Karpas-422 (cell line): ENCODE measurements around the gene SSR4. TPM values are rescaled to one million over a fixed set of nuclear protein-coding genes. Genes with fewer than 3 reads are reported as not detected.

Experiments
- DNase-seq: peaks from one replicate; pipeline ENCODE4 v3.0.0-alpha.2; 2015
- H2AFZ ChIP-seq: fragments of 200-600 bp; sonication (generic); 2 replicates; pipeline ENCODE4 v1.6.1; 2014; ENCODE audit warnings: antibody characterized with exemption, low read length, mixed read lengths
- H3K27ac ChIP-seq: fragments of 200-600 bp; sonication (generic); 2 replicates; pipeline ENCODE4 v1.5.1; 2014; ENCODE audit warnings: mild to moderate bottlenecking, low read length, moderate library complexity
- H3K27me3 ChIP-seq: fragments of 200-600 bp; sonication (generic); 2 replicates; pipeline ENCODE4 v1.6.1; 2014; ENCODE audit warnings: low read length, mixed read lengths
- H3K36me3 ChIP-seq: fragments of 200-600 bp; sonication (generic); 2 replicates; pipeline ENCODE4 v1.6.1; 2014; ENCODE audit warnings: low read length, mixed read lengths; ENCODE audit not compliant: insufficient read depth
- H3K4me1 ChIP-seq: fragments of 200-600 bp; sonication (generic); 2 replicates; pipeline ENCODE4 v1.6.1; 2014; ENCODE audit warnings: mild to moderate bottlenecking, low read length, mixed read lengths
- H3K4me2 ChIP-seq: fragments of 200-600 bp; sonication (generic); 2 replicates; pipeline ENCODE4 v1.6.1; 2014; ENCODE audit warnings: low read length, low read depth, mild to moderate bottlenecking; ENCODE audit not compliant: poor library complexity, severe bottlenecking
- H3K4me3 ChIP-seq: fragments of 200-600 bp; sonication (generic); 2 replicates; pipeline ENCODE4 v1.5.1; 2014; ENCODE audit warnings: mild to moderate bottlenecking, antibody characterized with exemption, low read length, mixed read lengths
- H3K79me2 ChIP-seq: fragments of 200-600 bp; sonication (generic); 2 replicates; pipeline ENCODE4 v1.6.1; 2014; ENCODE audit warnings: mild to moderate bottlenecking, low read length, mixed read lengths
- H3K9ac ChIP-seq: fragments of 200-600 bp; sonication (generic); 2 replicates; pipeline ENCODE4 v1.6.0; 2014; ENCODE audit warnings: low read length
- H3K9me2 ChIP-seq: fragments of 200-600 bp; sonication (generic), shearing (Covaris generic); replicated peaks from 2 replicates; pipeline ENCODE4 v1.6.0; 2014; ENCODE audit warnings: mild to moderate bottlenecking, low read length, moderate library complexity; ENCODE audit not compliant: insufficient read depth
- H3K9me3 ChIP-seq: fragments of 300-700, 200-600 bp; sonication (generic); 2 replicates; pipeline ENCODE4 v1.6.1; 2014; ENCODE audit warnings: low read length, mixed read lengths
- H4K20me1 ChIP-seq: fragments of 200-600 bp; sonication (generic); 2 replicates; pipeline ENCODE4 v1.6.1; 2014; ENCODE audit warnings: mild to moderate bottlenecking, antibody characterized with exemption, low read length, low read depth; ENCODE audit not compliant: insufficient read depth
- total RNA-seq: library from RNA; depleted of rRNA; stranded (reverse); fragments of >200 nt; shearing (Covaris generic); gene quantifications from 2 replicates; pipeline ENCODE4 v1.2.3, GENCODE V29; 2014; ENCODE audit warnings: low replicate concordance

The SSR4 gene
- total RNA-seq, 1 experiment from 2014 or later: 310 TPM

DNA sequence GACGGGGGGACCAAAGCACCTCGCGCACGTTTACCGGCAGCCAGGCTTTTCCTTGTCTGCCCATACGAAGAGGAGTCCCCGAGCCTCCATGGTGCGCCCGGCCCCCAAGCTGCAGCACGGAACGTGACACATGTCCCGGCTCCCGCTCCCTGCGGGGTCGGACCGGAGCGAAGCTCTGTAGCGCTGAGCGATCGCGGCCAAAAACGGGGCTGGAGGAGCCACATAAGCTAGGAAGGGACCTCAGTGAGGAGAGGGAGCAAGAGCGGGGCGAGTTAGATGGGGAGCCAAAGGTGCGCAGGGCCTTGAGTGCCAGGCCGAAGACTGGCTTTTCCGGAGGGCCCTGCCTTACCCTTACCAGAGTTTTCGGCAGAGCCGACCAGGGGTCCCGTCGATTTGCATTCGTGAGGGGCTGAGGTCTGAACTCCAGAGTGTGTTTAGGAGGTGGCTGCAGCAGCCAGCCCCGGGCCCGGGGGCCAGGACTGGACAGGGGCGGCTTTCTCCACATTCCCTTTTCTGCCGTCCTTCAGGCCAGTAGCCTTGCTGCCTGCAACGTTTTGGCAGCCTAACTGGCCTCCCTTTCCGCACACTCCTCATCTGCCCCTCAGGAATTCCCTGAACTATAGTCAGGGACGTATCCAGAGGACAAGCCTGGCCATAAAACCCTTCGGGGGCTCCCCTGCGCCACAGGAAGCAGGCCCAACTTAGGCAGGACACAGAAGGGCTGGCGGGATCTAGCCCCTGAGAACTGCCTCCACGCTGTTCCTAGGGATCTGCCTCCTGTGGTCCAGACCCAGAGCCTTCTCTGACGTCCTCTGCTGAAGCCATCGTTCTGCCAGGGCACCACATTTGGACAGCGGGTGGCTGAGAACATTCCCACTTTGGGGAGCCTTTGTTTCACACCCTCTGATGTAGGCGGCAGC is 689 bp downstream of the SSR4 start:
- H3K79me2 ChIP-seq: peaks cover 35% of the 10 kb centered on the region
- H3K4me3 ChIP-seq: peak overlapping the region; percentile 80
- no peaks in the 10 kb centered on the region for H3K9me3 ChIP-seq
- no peaks in the 10 kb centered on the region for H3K27me3 ChIP-seq
- peaks cover 17% of the 10 kb centered on the region for H3K4me1 ChIP-seq
- peak; percentile 57 for DNase-seq
- no peaks in the 10 kb centered on the region; the same call in 1 of the 2 replicates for H3K36me3 ChIP-seq
- peaks cover 10% of the 10 kb centered on the region; the same call in 1 of the 2 replicates for H4K20me1 ChIP-seq
- peak overlapping the region; percentile 96 for H3K9ac ChIP-seq
- H2AFZ ChIP-seq: no peak overlapping the region
- peak overlapping the region; percentile 82 for H3K4me2 ChIP-seq
- H3K27ac ChIP-seq: peak overlapping the region; percentile 49; the same call in 1 of the 2 replicates
- no peaks in the 10 kb centered on the region for H3K9me2 ChIP-seq

DNA sequence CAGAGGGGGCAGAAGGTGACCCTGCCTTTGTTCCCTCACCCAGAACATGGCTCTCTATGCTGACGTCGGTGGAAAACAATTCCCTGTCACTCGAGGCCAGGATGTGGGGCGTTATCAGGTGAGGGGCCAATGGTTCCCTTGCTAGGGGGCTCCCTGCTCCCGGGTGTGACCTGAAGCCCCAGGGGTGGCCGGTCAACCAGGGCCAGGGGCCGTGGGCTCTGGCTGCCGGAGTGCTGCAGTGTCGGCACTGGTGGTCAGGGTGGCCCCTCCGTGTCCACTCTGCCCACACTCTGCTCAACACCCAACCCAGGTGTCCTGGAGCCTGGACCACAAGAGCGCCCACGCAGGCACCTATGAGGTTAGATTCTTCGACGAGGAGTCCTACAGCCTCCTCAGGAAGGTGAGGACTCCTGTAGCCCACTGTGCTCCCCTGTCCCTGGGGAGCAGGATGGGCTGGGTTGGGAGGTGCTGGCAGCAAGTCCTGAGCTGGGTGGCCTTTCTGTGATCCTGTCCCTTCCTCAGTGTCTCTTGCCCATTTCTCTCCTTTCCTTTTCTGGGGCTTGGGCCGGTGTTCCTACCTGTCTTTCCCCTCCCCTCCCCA is 3.0 kb downstream of the SSR4 start:
- Histone ChIP-seq H3K27me3 (no peaks in the 10 kb centered on the region), H3K9ac (no peak overlapping the region), H3K4me2 (no peak overlapping the region), H3K27ac (no peak overlapping the region), H3K36me3 (no peaks in the 10 kb centered on the region; the same call in 1 of the 2 replicates), H3K79me2 (peaks cover 25% of the 10 kb centered on the region), H4K20me1 (peaks cover 6% of the 10 kb centered on the region; the same call in 1 of the 2 replicates), H3K4me3 (no peak overlapping the region), H2AFZ (no peak overlapping the region), H3K9me3 (no peaks in the 10 kb centered on the region), H3K4me1 (peaks cover 16% of the 10 kb centered on the region), H3K9me2 (no peaks in the 10 kb centered on the region)
- DNase-seq: no peak

- H4K20me1 ChIP-seq: peaks cover 6% of the 10 kb centered on the region; the same call in 1 of the 2 replicates
- H3K9me3 ChIP-seq: no peaks in the 10 kb centered on the region
- no peak for DNase-seq
- H3K9me2 ChIP-seq: no peaks in the 10 kb centered on the region
- no peak overlapping the region for H3K4me3 ChIP-seq
- H3K4me1 ChIP-seq: peaks cover 9% of the 10 kb centered on the region
- no peak overlapping the region for H3K9ac ChIP-seq
- H3K79me2 ChIP-seq: peaks cover 12% of the 10 kb centered on the region
- no peaks in the 10 kb centered on the region; the same call in 1 of the 2 replicates for H3K36me3 ChIP-seq
- no peak overlapping the region for H2AFZ ChIP-seq
- no peak overlapping the region for H3K27ac ChIP-seq
- no peaks in the 10 kb centered on the region for H3K27me3 ChIP-seq
- no peak overlapping the region for H3K4me2 ChIP-seq
Measured at GRCh38 chrX:153799326-153799725, 4.9 kb downstream of the SSR4 start.

- DNase-seq: no peak
Measured at GRCh38 chrX:153800177-153800722, 5.8 kb downstream of the SSR4 start.

DNA sequence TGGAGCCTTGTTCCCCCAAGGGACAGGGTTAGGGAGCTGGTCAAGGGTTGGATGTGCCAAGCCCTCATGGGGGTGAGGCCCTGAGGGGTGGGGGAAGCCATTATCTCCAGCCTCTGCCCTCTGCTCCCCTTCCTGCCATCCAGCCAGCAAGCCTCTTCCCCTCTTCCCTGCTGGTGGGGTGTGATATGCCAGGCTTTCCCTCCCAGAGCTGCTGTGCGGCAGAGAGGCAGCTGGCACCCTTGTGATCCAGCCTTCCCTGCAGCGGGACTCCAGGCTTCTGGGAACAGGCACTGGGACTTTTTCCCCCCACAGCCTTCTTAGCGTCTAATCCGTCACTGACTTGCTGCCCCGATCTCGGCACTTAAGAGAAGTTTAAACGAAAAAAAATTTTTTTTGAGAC is 6.3 kb downstream of the SSR4 start:
- Histone ChIP-seq H2AFZ (no peak overlapping the region), H3K9me3 (no peaks in the 10 kb centered on the region), H3K4me2 (no peak overlapping the region), H3K9me2 (no peaks in the 10 kb centered on the region), H3K4me1 (peaks cover 4% of the 10 kb centered on the region), H3K4me3 (no peak overlapping the region), H3K27ac (no peak overlapping the region), H3K27me3 (no peaks in the 10 kb centered on the region), H3K9ac (no peak overlapping the region), H4K20me1 (no peaks in the 10 kb centered on the region), H3K79me2 (no peaks in the 10 kb centered on the region), H3K36me3 (no peaks in the 10 kb centered on the region; the same call in 1 of the 2 replicates)
- DNase-seq: no peak

More at GRCh38 chrX:153800177-153800722, 5.8 kb downstream of the SSR4 start:
- H3K27me3 ChIP-seq: no peaks in the 10 kb centered on the region
- no peak overlapping the region for H3K27ac ChIP-seq
- no peaks in the 10 kb centered on the region for H3K9me3 ChIP-seq
- no peaks in the 10 kb centered on the region for H3K9me2 ChIP-seq
- no peaks in the 10 kb centered on the region; the same call in 1 of the 2 replicates for H3K36me3 ChIP-seq
- peaks cover 9% of the 10 kb centered on the region for H3K4me1 ChIP-seq
- peaks cover 4% of the 10 kb centered on the region for H3K79me2 ChIP-seq
- H4K20me1 ChIP-seq: peaks cover 5% of the 10 kb centered on the region; the same call in 1 of the 2 replicates
- H2AFZ ChIP-seq: no peak overlapping the region
- no peak overlapping the region for H3K4me2 ChIP-seq
- no peak overlapping the region for H3K9ac ChIP-seq
- H3K4me3 ChIP-seq: no peak overlapping the region

GRCh38 chrX:153801669-153802068 is 7.2 kb downstream of the SSR4 start:
- Histone ChIP-seq H2AFZ (no peak overlapping the region), H3K79me2 (no peaks in the 10 kb centered on the region), H3K4me1 (no peaks in the 10 kb centered on the region), H3K9me2 (no peaks in the 10 kb centered on the region), H3K4me3 (no peak overlapping the region), H3K9ac (no peak overlapping the region), H3K9me3 (no peaks in the 10 kb centered on the region), H4K20me1 (no peaks in the 10 kb centered on the region), H3K4me2 (no peak overlapping the region), H3K27me3 (no peaks in the 10 kb centered on the region), H3K36me3 (no peaks in the 10 kb centered on the region; the same call in 1 of the 2 replicates), H3K27ac (no peak overlapping the region)
- DNase-seq: no peak

DNA sequence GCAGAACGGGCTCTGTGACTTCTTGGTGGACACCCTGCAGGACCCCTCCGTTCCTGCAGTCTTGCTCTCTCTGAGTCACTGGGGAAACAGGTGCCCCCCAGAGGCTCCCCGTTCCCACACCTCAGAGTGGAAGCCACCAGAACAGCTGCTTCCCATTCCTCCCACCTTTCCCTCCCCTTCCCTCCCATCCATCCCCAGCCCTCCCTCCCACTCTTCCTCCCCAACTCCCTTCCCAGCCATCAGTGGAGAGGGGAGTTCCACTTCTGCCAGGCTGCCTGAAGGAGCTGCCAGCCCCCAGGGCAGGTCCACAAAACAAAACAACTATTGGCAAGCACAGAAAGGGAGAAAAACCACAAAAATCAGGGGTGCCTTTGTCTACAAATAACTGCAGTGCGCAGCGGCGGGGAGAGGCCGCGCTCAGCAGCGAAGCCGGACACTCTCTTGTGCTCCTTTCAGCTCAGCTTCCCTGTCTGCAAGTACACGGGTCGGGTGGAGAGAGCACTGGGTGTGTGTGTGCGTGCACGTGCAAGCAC is 8.1 kb downstream of the SSR4 start:
- H3K79me2 ChIP-seq: no peaks in the 10 kb centered on the region
- H3K4me3 ChIP-seq: no peak overlapping the region
- no peak overlapping the region for H3K4me2 ChIP-seq
- H3K9me2 ChIP-seq: no peaks in the 10 kb centered on the region
- no peaks in the 10 kb centered on the region for H3K9me3 ChIP-seq
- no peak for DNase-seq
- no peaks in the 10 kb centered on the region for H3K27me3 ChIP-seq
- no peak overlapping the region for H3K27ac ChIP-seq
- no peak overlapping the region for H3K9ac ChIP-seq
- H3K36me3 ChIP-seq: no peaks in the 10 kb centered on the region; the same call in 1 of the 2 replicates
- H3K4me1 ChIP-seq: no peaks in the 10 kb centered on the region
- H2AFZ ChIP-seq: no peak overlapping the region
- no peaks in the 10 kb centered on the region for H4K20me1 ChIP-seq
